Endodermal cell (in vitro differentiated cells): Measurements from ENCODE around the gene NDUFB7. TPM values are rescaled to one million over a fixed set of nuclear protein-coding genes. Genes with fewer than 3 reads are reported as not detected.

Experiments
- DNase-seq: peaks from one replicate; pipeline ENCODE4 v3.0.0-alpha.2; 2017
- H3K27ac ChIP-seq: 2 replicates; pipeline ENCODE4 v1.5.1; 2013; ENCODE audit warnings: mild to moderate bottlenecking, low read depth, low read length, moderate library complexity
- H3K27me3 ChIP-seq: 2 replicates; pipeline ENCODE4 v1.6.1; 2013; ENCODE audit warnings: mild to moderate bottlenecking, low read length, moderate library complexity; ENCODE audit not compliant: insufficient read depth, control insufficient read depth, poor library complexity, severe bottlenecking
- H3K36me3 ChIP-seq: 2 replicates; pipeline ENCODE4 v1.7.0; 2013; ENCODE audit warnings: mild to moderate bottlenecking, low read length, moderate library complexity; ENCODE audit not compliant: control insufficient read depth, insufficient read depth
- H3K4me1 ChIP-seq: one replicate; pipeline ENCODE4 v1.7.0; 2013; ENCODE audit warnings: low read length; ENCODE audit not compliant: control insufficient read depth, insufficient read depth
- H3K4me3 ChIP-seq: 2 replicates; pipeline ENCODE4 v1.5.1; 2013; ENCODE audit warnings: mild to moderate bottlenecking, low read length, moderate library complexity
- H3K9ac ChIP-seq: 2 replicates; pipeline ENCODE4 v1.6.1; 2013; ENCODE audit warnings: mild to moderate bottlenecking, low read length, moderate library complexity; ENCODE audit not compliant: poor library complexity, severe bottlenecking; ENCODE audit errors: extremely low read depth
- H3K9me3 ChIP-seq: 2 replicates; pipeline ENCODE4 v1.6.1; 2013; ENCODE audit warnings: mild to moderate bottlenecking, low read length, moderate library complexity; ENCODE audit not compliant: control insufficient read depth
- H3K27ac Mint-ChIP-seq: 2 replicates; pipeline ENCODE4 v1.8.0; 2020; ENCODE audit warnings: mixed read lengths
- H3K27me3 Mint-ChIP-seq: 2 replicates; pipeline ENCODE4 v1.8.0; 2021; ENCODE audit warnings: mild to moderate bottlenecking, mixed read lengths; ENCODE audit not compliant: insufficient read depth
- H3K36me3 Mint-ChIP-seq: 2 replicates; pipeline ENCODE4 v1.8.0; 2020; ENCODE audit warnings: low read depth, mixed read lengths
- H3K4me1 Mint-ChIP-seq: 2 replicates; pipeline ENCODE4 v1.8.0; 2020; ENCODE audit warnings: mixed read lengths
- H3K4me3 Mint-ChIP-seq: 2 replicates; pipeline ENCODE4 v1.8.0; 2020; ENCODE audit warnings: mild to moderate bottlenecking, moderate library complexity, mixed read lengths
- H3K9me3 Mint-ChIP-seq: 2 replicates; pipeline ENCODE4 v1.8.0; 2020; ENCODE audit warnings: mild to moderate bottlenecking, mixed read lengths
- CTCF ChIP-seq: fragments of 200-600 bp; sonication (generic); conservative IDR thresholded peaks from 2 replicates; pipeline ENCODE4 v1.5.0; 2021; ENCODE audit warnings: antibody characterized with exemption, mild to moderate bottlenecking
- WGBS, 2 experiments: methylation state at CpG; one replicate each; pipeline versions ENCODE4 v1.1.5 to v1.1.7; 2013; ENCODE audit warnings: missing lambda C conversion rate in 2 of 2, mixed read lengths in 1 of 2; ENCODE audit not compliant: insufficient coverage in 1 of 2, insufficient read length in 1 of 2; 5-methylcytosine and 5-hydroxymethylcytosine counted together
- total RNA-seq, 2 donors: library from RNA; stranded (reverse); fragmentation: NEBNext Ultra II Directional in 1 of 2; extraction: Animal tissue kit (Norgen Biotek cat#: 25700) in 1 of 2; gene quantifications; 2 replicates in 1 of 2; 3 replicates in 1 of 2; pipeline ENCODE4 v1.2.1, GENCODE V29; 2021

Gene NDUFB7
- total RNA-seq, 2 donors from 2014 or later = 127 to 141 TPM

GRCh38 chr19:14577264-14577663 is 5.4 kb upstream of the NDUFB7 start:
- H3K9me3 Mint-ChIP-seq = peaks cover 4% of the 10 kb centered on the region
- H3K4me3 Mint-ChIP-seq = no peak overlapping the region
- no peak for DNase-seq
- H3K4me3 ChIP-seq = no peak overlapping the region
- peaks cover 1% of the 10 kb centered on the region for H3K4me1 Mint-ChIP-seq
- WGBS, 2 experiments = 83 to 84% methylated on average over 1 to 5 of the region's 5 CpGs
- H3K36me3 ChIP-seq = no peaks in the 10 kb centered on the region
- H3K36me3 Mint-ChIP-seq = no peaks in the 10 kb centered on the region
- H3K9ac ChIP-seq = no peak overlapping the region
- no peaks in the 10 kb centered on the region for H3K4me1 ChIP-seq
- no peaks in the 10 kb centered on the region for H3K9me3 ChIP-seq
- no peak overlapping the region for H3K27ac Mint-ChIP-seq
- no peaks in the 10 kb centered on the region for H3K27me3 Mint-ChIP-seq
- TF ChIP-seq CTCF = no peak
- H3K27ac ChIP-seq = no peak overlapping the region
- no peaks in the 10 kb centered on the region for H3K27me3 ChIP-seq

GRCh38 chr19:14576363-14576762 is 4.5 kb upstream of the NDUFB7 start:
- H3K9me3 ChIP-seq = no peaks in the 10 kb centered on the region
- H3K36me3 Mint-ChIP-seq = peaks cover 2% of the 10 kb centered on the region
- no peak overlapping the region for H3K27ac Mint-ChIP-seq
- no peak overlapping the region for H3K9ac ChIP-seq
- DNase-seq = no peak
- no peaks in the 10 kb centered on the region for H3K27me3 Mint-ChIP-seq
- H3K4me3 ChIP-seq = no peak overlapping the region
- H3K4me1 Mint-ChIP-seq = peaks cover 1% of the 10 kb centered on the region
- H3K4me1 ChIP-seq = no peaks in the 10 kb centered on the region
- no peaks in the 10 kb centered on the region for H3K9me3 Mint-ChIP-seq
- TF ChIP-seq CTCF = no peak
- no peaks in the 10 kb centered on the region for H3K27me3 ChIP-seq
- no peak overlapping the region for H3K27ac ChIP-seq
- no peak overlapping the region for H3K4me3 Mint-ChIP-seq
- WGBS, 2 experiments = 78 to 88% methylated on average over 3 to 7 of the region's 8 CpGs
- no peaks in the 10 kb centered on the region for H3K36me3 ChIP-seq

GRCh38 chr19:14575428-14575980 is 3.6 kb upstream of the NDUFB7 start:
- Mint-ChIP-seq H3K4me3 (no peak overlapping the region), H3K36me3 (peaks cover 2% of the 10 kb centered on the region), H3K27ac (no peak overlapping the region), H3K9me3 (no peaks in the 10 kb centered on the region), H3K4me1 (peaks cover 4% of the 10 kb centered on the region), H3K27me3 (no peaks in the 10 kb centered on the region)
- DNase-seq = no peak
- H3K4me3 ChIP-seq = no peak overlapping the region
- no peaks in the 10 kb centered on the region for H3K9me3 ChIP-seq
- no peaks in the 10 kb centered on the region for H3K4me1 ChIP-seq
- no peak overlapping the region for H3K9ac ChIP-seq
- WGBS, 2 experiments = 88 to 93% methylated on average over 4 to 6 of the region's 6 CpGs
- H3K27ac ChIP-seq = no peak overlapping the region
- no peak for TF ChIP-seq CTCF
- H3K36me3 ChIP-seq = no peaks in the 10 kb centered on the region
- H3K27me3 ChIP-seq = no peaks in the 10 kb centered on the region
